HG02870 (cell line): ENCODE data around the gene ARL9.
A peak's percentile ranks its signal among the peaks of the same experiment; 100 is the strongest.

ENCODE experiments used
- ATAC-seq: cut with Tn5 transposase; IDR thresholded peaks from one replicate; pipeline ENCODE4 v1.9.1; 2021; ENCODE audit warnings: mild to moderate bottlenecking, moderate library complexity; ENCODE audit not compliant: unreplicated experiment

The ARL9 gene

GRCh38 chr4:56531149-56531770, 25.7 kb downstream of the ARL9 start:
- no peak for ATAC-seq

- ATAC-seq = no peak
Measured at GRCh38 chr4:56531823-56532222, 26.2 kb downstream of the ARL9 start.

GRCh38 chr4:56532239-56532638, 26.6 kb downstream of the ARL9 start:
- ATAC-seq = no peak

GRCh38 chr4:56535915-56536314, 30.3 kb downstream of the ARL9 start:
- no peak for ATAC-seq

- ATAC-seq = no peak
Measured at GRCh38 chr4:56537147-56537546, 31.6 kb downstream of the ARL9 start.

GRCh38 chr4:56540826-56541225, 35.2 kb downstream of the ARL9 start:
- no peak for ATAC-seq

GRCh38 chr4:56544573-56545131, 39.1 kb downstream of the ARL9 start:
- ATAC-seq = peak; percentile 96

GRCh38 chr4:56550642-56551041, 45.1 kb downstream of the ARL9 start:
- no peak for ATAC-seq

- ATAC-seq = no peak
Measured at GRCh38 chr4:56551516-56551915, 45.9 kb downstream of the ARL9 start.

GRCh38 chr4:56552273-56552672, 46.7 kb downstream of the ARL9 start:
- no peak for ATAC-seq

- ATAC-seq = no peak
Measured at GRCh38 chr4:56570041-56570440, 64.5 kb downstream of the ARL9 start.
